GM12872 (cell line): ENCODE measurements around the gene TECTA.

Source experiments
- TF ChIP-seq, protein P1 (sequence below): IDR thresholded peaks from 3 replicates; pipeline ENCODE4 v1.5.1; 2011; ENCODE audit warnings: low read depth, mild to moderate bottlenecking, low read length, moderate library complexity; ENCODE audit not compliant: insufficient read depth

The TECTA gene

DNA sequence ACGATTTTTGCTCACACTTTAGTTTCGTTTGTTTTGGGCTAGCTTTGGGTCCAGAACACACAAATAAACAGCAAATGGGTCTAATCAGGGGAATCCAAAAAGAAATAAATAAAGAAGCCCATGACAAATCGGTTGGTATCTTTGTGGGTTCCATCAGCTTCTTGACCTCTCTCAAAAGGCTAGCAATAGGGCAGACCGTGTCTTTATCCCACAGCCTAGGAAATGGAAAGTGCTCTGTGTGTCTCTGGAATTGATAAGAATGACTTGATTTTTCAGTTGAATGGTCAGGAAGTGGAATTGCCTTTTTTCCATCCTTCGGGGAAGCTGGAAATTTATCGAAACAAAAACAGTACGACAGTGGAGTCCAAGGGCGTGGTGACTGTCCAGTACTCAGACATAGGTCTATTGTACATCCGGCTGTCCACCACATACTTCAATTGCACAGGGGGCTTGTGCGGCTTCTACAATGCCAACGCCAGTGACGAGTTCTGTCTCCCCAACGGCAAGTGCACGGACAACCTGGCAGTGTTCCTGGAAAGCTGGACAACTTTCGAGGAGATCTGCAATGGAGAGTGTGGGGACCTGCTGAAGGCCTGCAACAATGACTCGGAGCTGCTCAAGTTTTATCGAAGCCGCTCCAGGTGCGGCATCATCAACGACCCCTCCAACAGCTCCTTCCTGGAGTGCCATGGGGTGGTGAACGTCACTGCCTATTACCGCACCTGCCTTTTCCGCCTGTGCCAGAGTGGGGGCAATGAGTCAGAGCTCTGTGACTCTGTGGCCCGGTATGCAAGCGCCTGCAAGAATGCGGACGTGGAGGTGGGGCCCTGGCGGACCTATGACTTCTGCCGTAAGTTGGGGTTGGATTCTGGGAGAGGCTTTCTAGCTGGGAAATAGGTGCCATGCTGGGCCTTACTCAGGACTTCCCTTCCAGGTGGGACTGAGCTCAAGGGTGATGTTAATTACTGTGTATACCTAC lies 28.6 kb downstream of the TECTA start:
- TF ChIP-seq, protein P1, sequence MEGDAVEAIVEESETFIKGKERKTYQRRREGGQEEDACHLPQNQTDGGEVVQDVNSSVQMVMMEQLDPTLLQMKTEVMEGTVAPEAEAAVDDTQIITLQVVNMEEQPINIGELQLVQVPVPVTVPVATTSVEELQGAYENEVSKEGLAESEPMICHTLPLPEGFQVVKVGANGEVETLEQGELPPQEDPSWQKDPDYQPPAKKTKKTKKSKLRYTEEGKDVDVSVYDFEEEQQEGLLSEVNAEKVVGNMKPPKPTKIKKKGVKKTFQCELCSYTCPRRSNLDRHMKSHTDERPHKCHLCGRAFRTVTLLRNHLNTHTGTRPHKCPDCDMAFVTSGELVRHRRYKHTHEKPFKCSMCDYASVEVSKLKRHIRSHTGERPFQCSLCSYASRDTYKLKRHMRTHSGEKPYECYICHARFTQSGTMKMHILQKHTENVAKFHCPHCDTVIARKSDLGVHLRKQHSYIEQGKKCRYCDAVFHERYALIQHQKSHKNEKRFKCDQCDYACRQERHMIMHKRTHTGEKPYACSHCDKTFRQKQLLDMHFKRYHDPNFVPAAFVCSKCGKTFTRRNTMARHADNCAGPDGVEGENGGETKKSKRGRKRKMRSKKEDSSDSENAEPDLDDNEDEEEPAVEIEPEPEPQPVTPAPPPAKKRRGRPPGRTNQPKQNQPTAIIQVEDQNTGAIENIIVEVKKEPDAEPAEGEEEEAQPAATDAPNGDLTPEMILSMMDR, result no peak

DNA sequence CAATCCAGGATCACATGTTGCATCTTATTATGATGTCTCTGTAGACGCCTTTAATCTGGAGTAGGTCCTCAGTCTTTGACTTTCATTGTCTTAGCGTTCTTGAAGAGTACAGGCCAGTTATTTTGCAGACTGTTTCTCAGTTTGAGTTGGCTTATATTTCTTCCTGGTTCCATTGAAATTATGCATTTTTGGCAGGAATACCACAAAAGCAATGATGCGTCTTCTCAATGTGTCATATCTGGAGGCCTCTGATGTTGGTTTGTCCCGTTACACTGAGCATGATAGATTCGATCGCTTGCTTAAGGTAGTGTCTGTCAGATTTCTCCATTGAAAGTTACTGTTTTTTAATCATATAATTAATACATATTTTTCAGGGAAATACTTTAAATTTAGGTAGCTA lies 30.6 kb downstream of the TECTA start:
- TF ChIP-seq, protein P1, result no peak

DNA sequence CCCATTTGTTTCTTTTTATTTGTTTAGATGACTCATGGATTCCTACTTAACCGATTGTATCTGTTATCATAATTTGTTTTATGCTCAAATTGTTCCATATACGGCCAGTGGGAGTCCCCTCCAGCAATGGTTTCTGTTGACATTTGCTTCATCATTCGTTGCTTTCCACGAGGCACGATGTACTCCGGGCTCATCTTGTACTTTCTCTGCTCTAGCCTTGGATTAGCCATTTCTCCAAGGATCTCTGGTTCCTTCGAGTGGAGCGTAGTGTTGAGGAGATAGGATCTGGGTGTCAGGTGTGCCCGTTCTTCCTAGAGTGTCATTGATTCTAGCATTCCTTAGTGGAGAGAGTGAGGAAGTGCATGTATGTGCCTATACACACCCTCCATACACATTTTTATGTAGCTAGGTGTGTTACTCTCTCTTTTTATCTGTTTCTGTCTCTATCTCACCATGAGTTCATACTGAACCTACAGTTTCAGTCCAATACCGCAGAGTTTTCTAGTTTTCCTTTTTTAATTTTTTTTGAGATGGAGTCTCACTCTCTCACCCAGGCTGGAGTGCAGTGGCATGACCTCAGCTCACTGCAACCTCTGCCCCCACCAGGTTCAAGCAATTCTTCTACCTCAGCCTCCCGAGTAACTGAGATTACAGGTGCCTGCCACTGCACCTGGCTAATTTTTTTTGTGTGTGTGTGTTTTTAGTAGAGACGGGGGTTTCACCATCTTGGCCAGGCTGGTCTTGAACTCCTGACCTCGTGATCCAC lies 31.4 kb downstream of the TECTA start:
- TF ChIP-seq, protein P1, result no peak

DNA sequence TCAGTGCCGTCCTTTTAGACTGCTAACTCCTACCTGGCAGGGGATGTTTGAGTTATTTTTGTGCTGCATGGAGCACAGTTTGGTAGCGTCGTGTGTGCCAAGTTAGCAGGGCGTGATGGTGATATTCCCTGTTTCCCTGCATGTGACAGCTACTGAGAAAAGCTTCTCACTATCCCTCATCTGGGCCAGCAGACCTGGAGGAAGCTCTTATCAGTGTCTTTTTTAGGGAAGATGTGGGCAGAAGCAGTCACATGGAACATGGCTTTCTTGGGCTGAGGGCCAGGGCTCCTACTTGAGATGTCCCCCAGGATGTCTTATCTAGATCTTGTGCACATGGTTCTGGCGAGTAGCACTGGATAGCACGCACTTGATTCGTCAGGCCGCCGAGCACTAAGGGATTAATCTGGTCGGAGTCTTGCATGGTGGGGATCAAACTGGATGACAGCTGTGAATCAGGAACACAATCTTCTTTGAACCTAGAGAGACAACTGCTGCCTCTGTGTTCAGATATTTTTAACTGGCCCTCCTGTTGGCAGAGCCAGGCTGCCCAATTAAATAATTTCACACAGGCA lies 33.8 kb downstream of the TECTA start:
- TF ChIP-seq, protein P1, result no peak

DNA sequence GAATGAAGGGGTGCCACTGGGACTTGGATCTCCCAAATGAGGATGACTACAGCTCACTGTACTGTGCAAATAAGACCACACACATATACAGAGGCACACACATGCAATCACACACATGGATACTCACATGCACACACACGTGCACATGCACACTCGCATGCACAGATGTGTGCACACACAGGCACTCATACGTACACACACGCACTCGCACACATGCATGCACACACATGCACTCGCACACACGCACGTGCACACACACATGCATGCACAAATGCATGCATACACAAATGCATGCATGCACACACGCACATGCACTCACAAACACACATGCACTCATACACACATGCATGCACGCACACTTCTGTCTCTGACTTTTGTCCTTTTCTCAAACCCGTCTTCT lies 36.0 kb downstream of the TECTA start:
- TF ChIP-seq, protein P1, result no peak

DNA sequence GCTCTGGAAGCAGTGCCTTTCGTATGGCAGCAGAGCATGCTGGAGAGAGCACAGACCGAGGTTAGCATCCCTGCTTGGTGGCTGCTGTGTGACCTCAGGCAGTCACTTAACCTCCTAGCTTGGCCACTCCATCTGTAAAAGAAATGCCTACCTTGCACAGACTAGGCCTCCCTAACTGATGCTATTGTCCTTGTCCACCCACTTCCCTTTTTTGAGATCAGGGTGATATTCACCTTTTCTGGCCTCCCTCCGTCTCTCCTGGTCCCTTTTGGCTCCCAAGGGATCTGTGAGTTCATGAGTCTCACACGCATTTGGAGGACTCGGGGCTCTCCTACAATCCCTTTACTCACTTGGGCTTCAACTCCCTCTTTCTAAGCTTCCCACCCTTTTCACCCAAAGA lies 37.2 kb downstream of the TECTA start:
- TF ChIP-seq, protein P1, result no peak

DNA sequence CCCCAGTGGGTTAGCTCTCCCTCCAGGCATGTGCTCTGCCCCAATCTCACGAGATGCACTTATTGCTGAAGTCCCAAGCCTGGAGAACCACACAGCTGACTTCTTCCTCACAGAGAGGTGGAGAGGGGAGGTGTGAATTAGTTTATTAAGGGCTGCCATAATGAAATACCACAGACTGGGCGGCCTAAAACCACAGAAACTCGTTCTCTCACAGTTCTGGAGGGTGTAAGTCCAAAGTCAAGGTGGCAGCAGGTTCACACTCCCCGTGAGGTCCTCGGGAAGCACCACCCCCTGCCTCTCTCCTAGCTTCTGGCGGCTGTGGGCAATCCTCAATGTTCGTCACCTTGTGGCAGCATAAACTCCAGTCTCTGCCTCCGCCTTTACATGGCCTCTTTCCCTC lies 39.3 kb downstream of the TECTA start:
- TF ChIP-seq, protein P1, result no peak
